Measurements from ENCODE around the gene MOK.

DNA sequence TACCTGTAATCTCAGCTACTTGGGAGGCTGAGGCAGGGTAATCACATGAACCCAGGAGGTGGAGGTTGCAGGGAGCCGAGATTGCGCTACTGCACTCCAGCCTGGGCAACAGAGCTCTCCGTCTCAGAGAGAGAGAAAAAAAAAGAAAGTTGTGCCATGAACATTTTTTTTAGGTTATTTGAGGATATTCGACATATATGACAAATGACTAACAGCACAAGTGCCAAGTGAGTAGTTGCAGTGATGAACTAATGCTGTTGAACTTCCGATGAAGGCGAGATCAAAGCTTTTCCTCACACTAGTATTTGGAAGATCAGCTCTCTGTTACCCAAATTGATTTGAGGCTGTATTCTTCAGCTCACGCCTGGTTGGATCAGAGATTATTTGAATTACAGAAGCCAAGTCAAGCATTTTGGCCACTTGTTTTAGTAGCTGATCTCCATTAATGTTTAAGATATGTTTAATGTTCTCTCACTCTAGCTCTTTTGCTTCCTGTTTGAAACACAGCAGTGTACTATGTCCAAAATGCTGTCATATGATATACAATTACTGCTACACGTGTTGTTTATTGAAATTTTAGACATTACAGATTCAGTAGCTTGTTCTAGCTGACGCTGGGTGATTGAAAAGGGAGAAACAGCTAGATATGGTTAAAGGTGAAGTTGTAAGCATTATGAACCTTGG is 121.9 kb downstream of the MOK start:
- no peak for TF ChIP-seq POLR2A (IDR thresholded peaks at IDR 0.05; ENCODE audit: low read length)
- TF ChIP-seq GATA1 (IDR thresholded peaks at IDR 0.05; ENCODE audit: low read depth, low read length) = no peak
